ENCODE measurements around the gene MUC4.

GRCh38 chr3:195820186-195820585, 8.5 kb upstream of the MUC4 start:
- TF ChIP-seq CTCF (IDR thresholded peaks at IDR 0.05; ENCODE audit: low read depth, low read length, poor library complexity, severe bottlenecking) (no peak), EZH2phosphoT487 (IDR thresholded peaks at IDR 0.05; ENCODE audit: borderline replicate concordance, low read length) (no peak)
